ENCODE data around the gene ZNF526. TPM values are rescaled to one million over a fixed set of nuclear protein-coding genes. Genes with fewer than 3 reads are reported as not detected.

Gene ZNF526
- total RNA-seq, 4 donors from 2014 or later = 4.6 to 7.9 (median 6.8) TPM

GRCh38 chr19:42174958-42175734 is 45.0 kb upstream of the ZNF526 start:
- Histone ChIP-seq H3K4me1 (peaks cover 0 to 14% of the 10 kb centered on the region in 2 donors), H3K9me3 (no peaks in the 10 kb centered on the region), H3K4me3 (replicated peaks in 1 of 3) (no peak overlapping the region), H3K27me3 (peaks cover 7% of the 10 kb centered on the region), H3K36me3 (no peaks in the 10 kb centered on the region), H3K27ac (no peak overlapping the region)
- intact Hi-C loops (cut with DNase I) = no loop called here
- DNase-seq = no peak
- WGBS, 2 donors = 38 to 41% methylated on average over 6 of the region's 6 CpGs
- TF ChIP-seq CTCF (IDR thresholded peaks at IDR 0.05) (no peak), POLR2A (IDR thresholded peaks at IDR 0.05) (no peak)

GRCh38 chr19:42175952-42176648 is 44.0 kb upstream of the ZNF526 start:
- 2 to 3% methylated on average over 34 of the region's 34 CpGs for WGBS, 2 donors
- Histone ChIP-seq H3K27me3 (peaks cover 7% of the 10 kb centered on the region), H3K4me3 (replicated peaks in 1 of 3) (peak overlapping the region in 2 of 3 donors; percentile 10 to 17), H3K36me3 (no peaks in the 10 kb centered on the region), H3K4me1 (peaks cover 0 to 14% of the 10 kb centered on the region in 2 donors), H3K9me3 (no peaks in the 10 kb centered on the region), H3K27ac (no peak overlapping the region)
- DNase-seq = peak in 1 of 2 donors; percentile 15
- no peak for TF ChIP-seq POLR2A (IDR thresholded peaks at IDR 0.05)
- no peak for TF ChIP-seq CTCF (IDR thresholded peaks at IDR 0.05)
- intact Hi-C loops (cut with DNase I) = no loop called here

GRCh38 chr19:42176649-42176989 is 43.5 kb upstream of the ZNF526 start:
- 0 to 1% methylated on average over 16 to 29 of the region's 31 CpGs for WGBS, 2 donors
- no peaks in the 10 kb centered on the region for H3K9me3 ChIP-seq
- peaks cover 7% of the 10 kb centered on the region for H3K27me3 ChIP-seq
- H3K4me1 ChIP-seq = peaks cover 0 to 14% of the 10 kb centered on the region in 2 donors
- DNase-seq = no peak
- peak overlapping the region in 2 of 3 donors; percentile 10 to 17 for H3K4me3 ChIP-seq (replicated peaks in 1 of 3)
- H3K27ac ChIP-seq = no peak overlapping the region
- intact Hi-C loops (cut with DNase I) = no loop called here
- TF ChIP-seq CTCF (IDR thresholded peaks at IDR 0.05) (no peak), POLR2A (IDR thresholded peaks at IDR 0.05) (no peak)
- H3K36me3 ChIP-seq = no peaks in the 10 kb centered on the region

DNA sequence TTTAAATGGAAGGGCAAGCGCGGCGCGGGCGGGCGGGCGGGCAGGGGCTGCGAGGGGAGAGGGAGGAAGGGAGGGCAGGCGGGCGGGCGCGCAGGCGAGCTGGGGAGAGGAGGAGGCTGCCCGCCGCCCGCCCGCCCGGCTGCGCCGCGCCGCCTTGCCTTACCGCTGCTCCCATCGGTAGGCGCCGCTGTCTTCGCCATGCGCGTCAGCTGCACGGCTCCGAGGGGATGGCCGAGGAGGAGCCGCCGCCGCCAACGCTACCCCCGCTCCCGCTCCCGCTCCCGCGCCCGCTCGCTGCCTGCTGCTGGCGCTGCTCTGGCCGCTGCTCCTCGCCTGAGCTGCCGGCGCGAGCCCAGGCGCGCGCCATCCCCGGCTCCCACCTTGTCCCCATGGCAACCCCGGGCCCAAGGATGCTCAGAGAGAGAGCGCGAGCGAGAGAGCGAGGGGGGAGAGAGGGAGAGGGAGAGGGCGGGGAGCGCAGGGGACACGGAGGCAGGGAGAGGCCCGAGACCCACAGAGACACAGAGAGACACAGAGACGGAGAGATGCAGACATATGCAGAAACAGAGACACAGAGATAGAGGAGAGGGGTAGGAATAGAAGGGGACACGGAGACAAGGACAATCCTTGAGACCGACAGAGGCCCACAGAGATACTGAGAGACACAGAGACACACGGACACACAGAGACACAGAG is 43.0 kb upstream of the ZNF526 start:
- Histone ChIP-seq H3K9me3 (no peaks in the 10 kb centered on the region), H3K4me3 (replicated peaks in 1 of 3) (no peak overlapping the region), H3K27me3 (peaks cover 7% of the 10 kb centered on the region), H3K4me1 (peaks cover 0 to 14% of the 10 kb centered on the region in 2 donors), H3K27ac (no peak overlapping the region), H3K36me3 (no peaks in the 10 kb centered on the region)
- peak; percentile 60 for DNase-seq
- intact Hi-C loops (cut with DNase I) = no loop called here
- peak in 3 of 6 experiments; percentile 2 to 59 (median 18) for TF ChIP-seq CTCF (IDR thresholded peaks at IDR 0.05)
- no peak for TF ChIP-seq POLR2A (IDR thresholded peaks at IDR 0.05)
- WGBS, 2 donors = 1 to 2% methylated on average over 23 to 62 of the region's 66 CpGs
